ENCODE results near the gene HENMT1.
A peak's percentile ranks its signal among the peaks of the same experiment; 100 is the strongest.

HENMT1 gene

DNA sequence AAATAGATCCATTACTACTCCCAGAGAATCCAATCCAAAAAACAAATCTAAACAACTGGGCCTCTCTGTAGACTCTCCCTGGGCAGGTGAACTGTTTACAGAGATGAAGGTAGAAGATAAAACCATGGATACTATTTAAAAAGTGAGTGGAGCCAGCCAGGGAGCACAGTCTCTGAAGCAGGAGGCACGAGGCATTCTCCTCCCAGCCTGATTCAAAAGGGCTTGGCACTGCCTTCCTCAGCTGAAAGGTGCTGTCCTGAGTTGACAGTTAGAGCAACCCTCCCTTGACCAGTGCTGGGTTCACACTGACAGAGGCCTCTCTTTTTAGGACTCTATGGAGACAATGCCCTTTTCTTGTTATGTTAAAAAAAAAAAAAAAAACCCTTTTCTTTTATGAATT lies 36.8 kb downstream of the HENMT1 start:
- DNase-seq = no peak

DNA sequence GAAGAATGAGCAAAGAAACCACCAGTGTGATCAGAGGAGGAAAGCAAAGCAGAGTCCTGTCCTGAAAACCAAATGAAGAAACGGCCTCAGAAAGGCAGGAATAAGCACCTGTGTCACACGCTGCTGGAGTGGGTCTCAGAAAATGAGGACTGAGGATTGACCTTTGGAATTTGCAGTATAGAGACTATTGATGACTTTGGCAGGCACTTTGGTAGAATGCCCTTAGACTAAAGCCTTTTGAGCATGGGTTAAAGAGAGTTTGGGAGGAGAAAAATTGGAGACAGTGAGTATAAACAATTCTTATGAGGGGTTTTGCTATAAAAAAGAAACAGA lies 43.2 kb downstream of the HENMT1 start:
- DNase-seq = no peak

- peak; percentile 19 for DNase-seq
Observed at GRCh38 chr1:108617008-108617723, 43.7 kb downstream of the HENMT1 start.

GRCh38 chr1:108615544-108615943 lies 45.3 kb downstream of the HENMT1 start:
- DNase-seq = no peak

GRCh38 chr1:108612496-108612895 lies 48.4 kb downstream of the HENMT1 start:
- no peak for DNase-seq

- no peak for DNase-seq
Observed at GRCh38 chr1:108611984-108612383, 48.9 kb downstream of the HENMT1 start.

- peak; percentile 93 for DNase-seq
Observed at GRCh38 chr1:108610073-108610472, 50.8 kb downstream of the HENMT1 start.

- DNase-seq = no peak
Observed at GRCh38 chr1:108609483-108610049, 51.3 kb downstream of the HENMT1 start.

- DNase-seq = no peak
Observed at GRCh38 chr1:108606478-108606877, 54.4 kb downstream of the HENMT1 start.

- no peak for DNase-seq
Observed at GRCh38 chr1:108605633-108606032, 55.3 kb downstream of the HENMT1 start.

DNA sequence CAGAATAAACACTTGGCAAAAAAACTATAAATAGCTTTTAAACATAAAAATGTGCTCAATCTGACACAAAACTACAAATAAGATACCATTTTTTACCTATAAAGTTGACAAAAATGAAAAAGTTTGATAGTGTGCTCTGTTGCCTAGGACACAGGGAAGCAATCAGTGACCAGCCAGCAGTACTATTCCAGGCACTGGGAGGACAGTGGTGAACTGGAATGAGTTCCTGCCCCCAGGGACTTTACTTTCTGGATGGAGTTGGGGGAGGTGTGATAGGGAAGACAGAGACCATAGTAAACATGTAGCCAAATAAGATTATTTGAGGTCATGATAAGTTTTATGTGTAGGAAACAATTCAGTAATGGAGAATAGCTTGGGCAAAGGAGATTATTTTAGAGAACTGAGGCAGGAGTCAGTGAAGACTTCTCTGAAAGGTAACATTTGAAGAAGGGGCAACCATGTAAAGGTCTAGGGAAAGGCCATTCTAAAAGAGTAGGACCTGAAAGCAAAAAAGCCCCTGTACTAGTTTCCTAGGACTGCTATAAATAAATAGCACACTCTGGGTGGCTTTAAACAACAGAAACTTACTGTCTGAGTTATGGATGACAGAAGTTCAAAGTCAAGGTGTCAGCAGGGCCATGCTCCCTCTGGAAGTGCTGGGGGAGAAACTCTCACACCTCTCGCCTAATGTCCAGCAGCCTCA lies 59.0 kb downstream of the HENMT1 start:
- DNase-seq = no peak

DNA sequence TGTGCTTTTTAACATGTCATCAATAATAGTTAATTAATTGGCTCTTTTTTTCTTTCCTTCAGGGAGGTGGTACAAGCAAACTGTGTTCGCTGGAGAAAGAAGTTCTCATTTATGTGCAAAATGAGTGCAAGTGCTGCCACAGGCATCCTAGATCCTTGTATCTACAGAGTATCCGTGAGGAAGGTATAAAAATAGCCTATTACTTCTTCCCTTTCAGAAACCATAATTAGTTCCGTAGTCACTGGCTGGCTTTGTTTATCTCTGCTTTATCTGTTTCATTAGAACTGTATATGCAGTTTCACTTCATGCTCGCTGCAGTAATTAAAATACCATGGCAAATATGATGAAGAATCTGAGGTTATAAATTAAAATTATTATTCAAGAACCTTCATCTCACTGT lies 60.4 kb downstream of the HENMT1 start:
- DNase-seq = no peak

GRCh38 chr1:108598340-108598739 lies 62.6 kb downstream of the HENMT1 start:
- no peak for DNase-seq
